ENCODE results near the gene MAFG.

The MAFG gene

DNA sequence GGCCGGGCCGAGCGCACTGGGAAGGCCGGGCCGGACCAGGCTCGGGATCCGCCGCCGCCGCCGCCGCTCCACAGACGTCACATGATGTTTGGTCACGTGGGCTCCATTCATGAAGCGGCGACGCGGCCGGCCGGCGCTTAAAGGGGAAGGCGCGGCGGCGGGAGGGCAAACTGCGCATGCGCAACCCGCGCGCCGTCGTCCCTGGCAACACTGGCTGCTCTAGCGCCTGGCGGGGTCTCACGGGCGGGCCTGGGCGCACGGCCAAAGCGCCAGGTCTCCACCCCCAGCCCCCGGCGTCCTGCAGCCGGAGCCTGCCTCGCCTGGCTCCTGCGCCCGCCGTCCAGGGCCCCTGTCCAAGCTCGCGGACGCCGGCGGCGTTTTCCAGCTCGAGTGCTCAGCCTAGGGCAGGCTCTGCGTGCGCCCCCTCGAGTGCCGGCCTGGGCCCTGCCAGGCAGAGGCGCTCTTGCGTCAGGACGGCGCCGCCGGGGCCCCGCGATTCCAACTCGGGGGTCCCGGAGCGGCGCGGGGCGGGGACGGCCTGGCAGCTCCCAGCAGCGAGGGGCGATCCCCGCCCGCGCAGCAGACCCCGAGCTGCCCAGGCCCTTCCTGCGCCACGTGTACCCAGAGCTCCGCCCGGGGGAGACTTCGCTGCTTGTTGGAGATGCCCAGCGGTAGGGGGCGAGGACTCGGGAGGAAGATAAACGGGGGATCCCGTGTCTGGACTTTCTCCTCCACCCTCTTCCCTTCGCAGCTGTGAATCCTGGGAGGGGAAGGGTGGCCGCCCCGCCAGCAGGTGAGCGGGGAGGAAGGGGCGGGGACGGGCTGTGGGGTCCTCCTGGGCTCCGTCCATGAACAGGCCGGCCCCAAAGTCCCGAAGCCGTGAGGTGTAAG lies at the start of gene MAFG:
MAFG (minus strand) TSS at position 83 of the 891 bp plus-strand sequence. CDS start 4,550 bp downstream, outside the sequence.
- Histone ChIP-seq H3K4me3 (peak within 1 kb of the TSS; percentile 92 to 99), H3K9me3 (no peaks in the 10 kb centered on the region), H3K27me3 (peaks cover 0 to 34% of the 10 kb centered on the region in 2 donors), H3K27ac (peak within 1 kb of the TSS; percentile 94), H3K4me1 (peaks cover 11 to 49% (median 41%) of the 10 kb centered on the region in 4 donors), H3K36me3 (peaks cover 0 to 1% (median 0%) of the 10 kb centered on the region in 3 donors)
- intact Hi-C loops (cut with DNase I; ENCODE audit: low total_unique reads): no loop called here
- peak; percentile 92 to 94 for DNase-seq
- TF ChIP-seq CTCF (IDR thresholded peaks at IDR 0.05): no peak

DNA sequence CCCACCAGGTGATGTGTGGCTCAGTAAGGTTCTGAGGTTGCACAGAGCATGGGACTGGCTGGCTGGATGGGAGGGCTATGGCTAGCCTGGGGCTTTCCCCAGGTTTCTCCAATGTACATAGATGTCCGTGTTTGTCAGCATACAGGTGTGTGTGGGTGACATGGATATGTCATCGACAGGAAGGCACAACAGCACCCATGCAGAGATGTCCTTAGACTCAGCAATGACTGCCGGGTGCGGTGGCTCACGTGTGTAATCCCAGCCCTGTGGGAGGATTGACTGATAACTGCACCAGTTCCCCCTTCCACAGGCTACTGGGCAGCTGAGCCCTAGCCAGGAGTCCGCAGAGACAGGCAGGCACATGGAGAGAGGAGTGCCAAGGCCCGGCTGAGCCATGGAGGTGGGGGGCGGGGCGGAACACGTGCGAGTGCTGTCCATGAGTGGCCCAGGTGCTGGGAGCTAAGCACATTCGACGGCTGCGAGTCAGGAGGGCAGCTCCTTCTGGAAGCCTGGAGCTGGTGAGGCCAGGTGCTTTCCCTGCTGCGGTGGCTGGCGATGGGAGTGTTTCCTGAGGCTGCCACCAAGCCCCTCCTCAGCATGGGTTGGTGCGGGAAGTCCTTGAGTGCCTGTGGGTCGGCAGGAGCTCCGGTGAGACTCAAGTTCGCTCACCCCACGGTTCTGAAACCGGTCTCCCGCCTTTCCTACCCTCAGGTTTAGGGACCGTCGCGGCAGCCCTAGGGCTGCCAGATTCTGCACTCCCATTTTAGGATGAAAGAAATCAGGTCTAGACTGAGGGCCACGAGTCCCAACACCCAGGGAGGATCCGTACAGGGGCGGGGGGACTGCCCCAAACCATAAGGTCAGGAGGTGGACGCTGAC lies 49.0 kb upstream of the MAFG start:
- Histone ChIP-seq H3K4me3 (peak overlapping the region; percentile 58 to 90), H3K27ac (peak overlapping the region; percentile 80 to 89), H3K36me3 (peaks cover 0 to 16% (median 0%) of the 10 kb centered on the region in 3 donors), H3K27me3 (peaks cover 0 to 13% of the 10 kb centered on the region in 2 donors), H3K4me1 (peaks cover 0 to 23% (median 17%) of the 10 kb centered on the region in 4 donors), H3K9me3 (no peaks in the 10 kb centered on the region)
- intact Hi-C loops (cut with DNase I; ENCODE audit: low total_unique reads): no loop called here
- no peak for DNase-seq
- TF ChIP-seq CTCF (IDR thresholded peaks at IDR 0.05): no peak

- Histone ChIP-seq H3K4me1 (peaks cover 0 to 16% (median 10%) of the 10 kb centered on the region in 4 donors), H3K36me3 (no peaks in the 10 kb centered on the region), H3K4me3 (no peak overlapping the region), H3K27ac (no peak overlapping the region), H3K27me3 (peaks cover 0 to 41% of the 10 kb centered on the region in 2 donors), H3K9me3 (no peaks in the 10 kb centered on the region)
- intact Hi-C loops (cut with DNase I; ENCODE audit: low total_unique reads): no loop called here
- no peak for TF ChIP-seq CTCF (IDR thresholded peaks at IDR 0.05)
- no peak for DNase-seq
Observed at GRCh38 chr17:81973432-81973831, 45.9 kb upstream of the MAFG start.

- intact Hi-C loops (cut with DNase I; ENCODE audit: low total_unique reads): loop anchor here (10.0 kb wide), 1 partner anchor 186 kb away; no protein-coding TSS in a partner anchor
- no peak overlapping the region for H3K27ac ChIP-seq
- H3K27me3 ChIP-seq: peaks cover 0 to 82% of the 10 kb centered on the region in 2 donors
- no peaks in the 10 kb centered on the region for H3K9me3 ChIP-seq
- H3K4me1 ChIP-seq: peaks cover 0 to 17% (median 8%) of the 10 kb centered on the region in 4 donors
- no peak for TF ChIP-seq CTCF (IDR thresholded peaks at IDR 0.05)
- DNase-seq: no peak
- H3K36me3 ChIP-seq: no peaks in the 10 kb centered on the region
- H3K4me3 ChIP-seq: no peak overlapping the region
Observed at GRCh38 chr17:81968850-81969812, 41.6 kb upstream of the MAFG start.
